GM23248 (cell line): ENCODE data around the gene CD300LD. TPM values are rescaled to one million over a fixed set of nuclear protein-coding genes. Genes with fewer than 3 reads are reported as not detected.

Experiments used
- DNase-seq: peaks from one replicate; pipeline ENCODE4 v3.0.0-alpha.2; 2015
- H2AFZ ChIP-seq: fragments of 200-600 bp; sonication (generic); 2 replicates; pipeline ENCODE4 v1.6.1; 2016; ENCODE audit warnings: antibody characterized with exemption
- H3F3A ChIP-seq: fragments of 200-600 bp; sonication (generic); 2 replicates; pipeline ENCODE4 v1.6.1; 2016; ENCODE audit warnings: mild to moderate bottlenecking, antibody characterized with exemption, mixed run types; ENCODE audit not compliant: insufficient read depth
- H3K27ac ChIP-seq: fragments of 200-600 bp; sonication (generic); 2 replicates; pipeline ENCODE4 v1.5.1; 2016; ENCODE audit warnings: mild to moderate bottlenecking
- H3K27me3 ChIP-seq: fragments of 200-600 bp; sonication (generic); replicated peaks from 2 replicates; pipeline ENCODE4 v1.6.1; 2016; ENCODE audit warnings: mild to moderate bottlenecking; ENCODE audit not compliant: insufficient read depth
- H3K36me3 ChIP-seq: fragments of 200-600 bp; sonication (generic); 2 replicates; pipeline ENCODE4 v1.6.1; 2016; ENCODE audit warnings: low read depth, mild to moderate bottlenecking
- H3K4me1 ChIP-seq: fragments of 200-600 bp; sonication (generic); 2 replicates; pipeline ENCODE4 v1.6.1; 2016; ENCODE audit warnings: mild to moderate bottlenecking; ENCODE audit not compliant: insufficient read depth
- H3K4me2 ChIP-seq: fragments of 200-600 bp; sonication (generic); one replicate; pipeline ENCODE4 v1.6.1; 2016; ENCODE audit warnings: mild to moderate bottlenecking; ENCODE audit not compliant: unreplicated experiment
- H3K4me3 ChIP-seq: fragments of 200-600 bp; sonication (generic); 2 replicates; pipeline ENCODE4 v1.5.1; 2016; ENCODE audit warnings: mild to moderate bottlenecking
- H3K79me2 ChIP-seq: fragments of 200-600 bp; sonication (generic); 2 replicates; pipeline ENCODE4 v1.6.1; 2016; ENCODE audit warnings: mild to moderate bottlenecking; ENCODE audit not compliant: insufficient read depth
- H3K9ac ChIP-seq: fragments of 200-600 bp; sonication (generic); 2 replicates; pipeline ENCODE4 v1.6.1; 2016; ENCODE audit warnings: mild to moderate bottlenecking
- H3K9me2 ChIP-seq: fragments of 200-600 bp; sonication (generic); 2 replicates; pipeline ENCODE4 v1.6.1; 2016; ENCODE audit warnings: mixed run types, mild to moderate bottlenecking, moderate library complexity; ENCODE audit not compliant: insufficient read depth
- H3K9me3 ChIP-seq: fragments of 200-600 bp; sonication (generic); one replicate; pipeline ENCODE4 v1.6.1; 2017; ENCODE audit warnings: low read depth
- H4K20me1 ChIP-seq: fragments of 200-600 bp; sonication (generic); 2 replicates; pipeline ENCODE4 v1.6.0; 2016; ENCODE audit not compliant: insufficient read depth
- EZH2 ChIP-seq: fragments of 200-600 bp; sonication (generic); IDR thresholded peaks from 2 replicates; pipeline ENCODE4 v1.6.1; 2018; ENCODE audit warnings: antibody characterized with exemption, mild to moderate bottlenecking; ENCODE audit not compliant: insufficient read depth, poor library complexity, severe bottlenecking
- EZH2phosphoT487 ChIP-seq: fragments of 200-600 bp; sonication (generic); IDR thresholded peaks from 2 replicates; pipeline ENCODE4 v1.6.1; 2018; ENCODE audit warnings: antibody characterized with exemption, moderate library complexity, mild to moderate bottlenecking, low read depth; ENCODE audit not compliant: insufficient read depth
- WGBS, 2 experiments: methylation state at CpG; one replicate each; pipeline ENCODE4 v1.1.6; 2015 to 2017; ENCODE audit warnings: low lambda C conversion rate in 2 of 2, low coverage in 1 of 2; ENCODE audit errors: missing lambda C conversion rate in 2 of 2; 5-methylcytosine and 5-hydroxymethylcytosine counted together
- in situ Hi-C: fragments of 300-500 bp; cut with MboI; formaldehyde crosslinking; loops from 2 replicates; pipeline ENCODE4 v1.15.0; 2020
- polyA plus RNA-seq: library from polyadenylated mRNA; unstranded; fragments of >200 nt; fragmentation: Nextera tagmentation; extraction: Ambion mirVana; gene quantifications from 2 replicates; pipeline ENCODE4 v1.2.1, GENCODE V29; 2016
- total RNA-seq: library from RNA; depleted of rRNA; stranded (reverse); fragments of >200 nt; shearing (Covaris generic); gene quantifications from 2 replicates; pipeline ENCODE4 v1.2.3, GENCODE V29; 2014

Gene CD300LD
- total and polyA plus RNA-seq, 2 experiments from 2014 or later: not detected

GRCh38 chr17:74603037-74603635 is 11.1 kb upstream of the CD300LD start:
- peaks cover 4% of the 10 kb centered on the region for H3K4me1 ChIP-seq
- no peaks in the 10 kb centered on the region for H3K9me3 ChIP-seq
- no peak for TF ChIP-seq EZH2phosphoT487
- no peak for TF ChIP-seq EZH2
- H3K36me3 ChIP-seq: no peaks in the 10 kb centered on the region
- H3K79me2 ChIP-seq: no peaks in the 10 kb centered on the region
- no peak overlapping the region for H3K9ac ChIP-seq
- no peak overlapping the region for H3K27ac ChIP-seq
- no peak overlapping the region for H2AFZ ChIP-seq
- no peaks in the 10 kb centered on the region for H3F3A ChIP-seq
- H3K9me2 ChIP-seq: no peaks in the 10 kb centered on the region
- H3K4me3 ChIP-seq: no peak overlapping the region
- no peaks in the 10 kb centered on the region for H4K20me1 ChIP-seq
- in situ Hi-C loops: no loop called here
- 66 to 68% methylated on average over 6 of the region's 6 CpGs for WGBS, 2 experiments
- peaks cover 16% of the 10 kb centered on the region for H3K27me3 ChIP-seq
- no peak for DNase-seq
- no peak overlapping the region for H3K4me2 ChIP-seq

GRCh38 chr17:74601944-74602572 is 10.0 kb upstream of the CD300LD start:
- peaks cover 4% of the 10 kb centered on the region for H3K4me1 ChIP-seq
- peaks cover 17% of the 10 kb centered on the region for H3K27me3 ChIP-seq
- no peak overlapping the region for H3K27ac ChIP-seq
- whole genome bisulfite sequencing, 2 experiments: 31 to 33% methylated on average over 12 of the region's 12 CpGs
- no peak overlapping the region for H2AFZ ChIP-seq
- no peak for TF ChIP-seq EZH2
- TF ChIP-seq EZH2phosphoT487: no peak
- H3K4me2 ChIP-seq: no peak overlapping the region
- DNase-seq: peak; percentile 64
- H3K4me3 ChIP-seq: no peak overlapping the region
- no peaks in the 10 kb centered on the region for H3F3A ChIP-seq
- no peak overlapping the region for H3K9ac ChIP-seq
- no peaks in the 10 kb centered on the region for H3K79me2 ChIP-seq
- no peaks in the 10 kb centered on the region for H3K9me3 ChIP-seq
- H3K9me2 ChIP-seq: no peaks in the 10 kb centered on the region
- no peaks in the 10 kb centered on the region for H3K36me3 ChIP-seq
- in situ Hi-C loops: no loop called here
- no peaks in the 10 kb centered on the region for H4K20me1 ChIP-seq

GRCh38 chr17:74599448-74599939 is 7.4 kb upstream of the CD300LD start:
- Histone ChIP-seq H3F3A (no peaks in the 10 kb centered on the region), H3K9me3 (no peaks in the 10 kb centered on the region), H3K9ac (no peak overlapping the region), H3K79me2 (no peaks in the 10 kb centered on the region), H3K4me2 (no peak overlapping the region), H3K27me3 (peaks cover 18% of the 10 kb centered on the region), H3K27ac (no peak overlapping the region), H3K4me3 (no peak overlapping the region), H3K9me2 (no peaks in the 10 kb centered on the region), H3K4me1 (no peaks in the 10 kb centered on the region), H3K36me3 (no peaks in the 10 kb centered on the region), H2AFZ (no peak overlapping the region), H4K20me1 (no peaks in the 10 kb centered on the region)
- DNase-seq: no peak
- in situ Hi-C loops: no loop called here
- 9 to 19% methylated on average over 10 of the region's 10 CpGs for WGBS, 2 experiments
- TF ChIP-seq EZH2: no peak
- TF ChIP-seq EZH2phosphoT487: no peak

GRCh38 chr17:74599023-74599399 is 6.9 kb upstream of the CD300LD start:
- Histone ChIP-seq H3K9me3 (no peaks in the 10 kb centered on the region), H3K4me1 (no peaks in the 10 kb centered on the region), H3K4me2 (no peak overlapping the region), H3K9ac (no peak overlapping the region), H3F3A (no peaks in the 10 kb centered on the region), H3K4me3 (no peak overlapping the region), H4K20me1 (no peaks in the 10 kb centered on the region), H3K27me3 (peaks cover 18% of the 10 kb centered on the region), H3K36me3 (no peaks in the 10 kb centered on the region), H3K9me2 (no peaks in the 10 kb centered on the region), H3K27ac (no peak overlapping the region), H3K79me2 (no peaks in the 10 kb centered on the region), H2AFZ (no peak overlapping the region)
- peak; percentile 7 for DNase-seq
- WGBS, 2 experiments: 23 to 28% methylated on average over 3 of the region's 3 CpGs
- TF ChIP-seq EZH2phosphoT487: no peak
- in situ Hi-C loops: no loop called here
